Astrocyte of the cerebellum (primary cell): ENCODE results near the gene TNFRSF21.
"Not testable (repeated sequence)": the region's sequence is repeated elsewhere in the genome, so short reads cannot be mapped to it uniquely, and the experiment has no call there.

Experiments
- DNase-seq: peaks from one replicate; pipeline ENCODE4 v3.0.0-alpha.2; 2011; ENCODE audit warnings: low read depth
- H3K4me3 ChIP-seq: 2 replicates; pipeline ENCODE4 v1.5.1; 2011; ENCODE audit warnings: mild to moderate bottlenecking, low read depth, low read length, moderate library complexity
- CTCF ChIP-seq: IDR thresholded peaks from 2 replicates; pipeline ENCODE4 v1.5.1; 2012; ENCODE audit warnings: low read length, low read depth, moderate library complexity, mild to moderate bottlenecking; ENCODE audit errors: missing control alignments
- in situ Hi-C: cut with HindIII; loops from 2 replicates; pipeline ENCODE4 v1.10.0; 2017; ENCODE audit warnings: low sequenced_read_pairs

The TNFRSF21 gene

GRCh38 chr6:47343600-47343999 is 33.9 kb upstream of the TNFRSF21 start:
- DNase-seq: no peak
- TF ChIP-seq CTCF: no peak
- in situ Hi-C loops: no loop called here
- no peak overlapping the region for H3K4me3 ChIP-seq

GRCh38 chr6:47342824-47343223 is 33.1 kb upstream of the TNFRSF21 start:
- no peak for DNase-seq
- in situ Hi-C loops: no loop called here

GRCh38 chr6:47337519-47337918 is 27.8 kb upstream of the TNFRSF21 start:
- no peak for TF ChIP-seq CTCF
- in situ Hi-C loops: no loop called here
- no peak overlapping the region for H3K4me3 ChIP-seq
- DNase-seq: no peak

More at GRCh38 chr6:47342824-47343223, 33.1 kb upstream of the TNFRSF21 start:
- no peak overlapping the region for H3K4me3 ChIP-seq
- no peak for TF ChIP-seq CTCF

- no peak for DNase-seq
- TF ChIP-seq CTCF: no peak
- no peak overlapping the region for H3K4me3 ChIP-seq
- in situ Hi-C loops: no loop called here
These were observed 26.6 kb upstream of the TNFRSF21 start for GRCh38 chr6:47336334-47336733.

- DNase-seq: no peak
- H3K4me3 ChIP-seq: no peak overlapping the region
- TF ChIP-seq CTCF: no peak
- in situ Hi-C loops: no loop called here
These were observed 25.8 kb upstream of the TNFRSF21 start for GRCh38 chr6:47335466-47335865.

GRCh38 chr6:47334334-47334733 is 24.6 kb upstream of the TNFRSF21 start:
- TF ChIP-seq CTCF: no peak
- H3K4me3 ChIP-seq: no peak overlapping the region
- DNase-seq: no peak
- in situ Hi-C loops: no loop called here

- H3K4me3 ChIP-seq, DNase-seq, in situ Hi-C loops: not testable (repeated sequence)
These were observed 18.9 kb upstream of the TNFRSF21 start for GRCh38 chr6:47328606-47329005.

GRCh38 chr6:47328139-47328538 is 18.4 kb upstream of the TNFRSF21 start:
- in situ Hi-C loops, DNase-seq, H3K4me3 ChIP-seq: not testable (repeated sequence)
